Neuronal stem cell (in vitro differentiated cells): ENCODE results near the gene STAB2.
A peak's percentile ranks its signal among the peaks of the same experiment; 100 is the strongest.
"Not testable (repeated sequence)": the region's sequence is repeated elsewhere in the genome, so short reads cannot be mapped to it uniquely, and the experiment has no call there.

Experiments
- DNase-seq: peaks from one replicate; pipeline ENCODE4 v3.0.0-alpha.2; 2013; ENCODE audit warnings: low spot score
- H2AFZ ChIP-seq: one replicate; pipeline ENCODE4 v1.6.1; 2013; ENCODE audit warnings: mild to moderate bottlenecking, low read length, inconsistent platforms
- H2AK5ac ChIP-seq: 2 replicates; pipeline ENCODE4 v1.6.1; 2013; ENCODE audit warnings: low read depth, mild to moderate bottlenecking, inconsistent platforms, low read length, moderate library complexity, mixed read lengths
- H2BK120ac ChIP-seq: 2 replicates; pipeline ENCODE4 v1.6.1; 2013; ENCODE audit warnings: low read depth, mild to moderate bottlenecking, inconsistent platforms, low read length, moderate library complexity, mixed read lengths
- H2BK12ac ChIP-seq: one replicate; pipeline ENCODE4 v1.6.1; 2013; ENCODE audit warnings: low read length, inconsistent platforms
- H2BK15ac ChIP-seq: 2 replicates; pipeline ENCODE4 v1.6.1; 2013; ENCODE audit warnings: mild to moderate bottlenecking, low read length, inconsistent platforms, mixed read lengths
- H2BK5ac ChIP-seq: one replicate; pipeline ENCODE4 v1.6.1; 2013; ENCODE audit warnings: inconsistent platforms, mild to moderate bottlenecking, low read length, moderate library complexity
- H3K14ac ChIP-seq: one replicate; pipeline ENCODE4 v1.6.1; 2013; ENCODE audit warnings: low read length, inconsistent platforms
- H3K18ac ChIP-seq: 2 replicates; pipeline ENCODE4 v1.6.1; 2013; ENCODE audit warnings: low read length, inconsistent platforms
- H3K23ac ChIP-seq: 2 replicates; pipeline ENCODE4 v1.6.1; 2013; ENCODE audit warnings: low read depth, mild to moderate bottlenecking, mixed read lengths, low read length, inconsistent platforms; ENCODE audit not compliant: poor library complexity
- H3K27ac ChIP-seq: replicated peaks from 3 replicates; pipeline ENCODE4 v1.5.1; 2013; ENCODE audit warnings: low read length, inconsistent platforms
- H3K27me3 ChIP-seq, 3 experiments: 2 replicates each; pipeline ENCODE4 v1.6.1; 2013; ENCODE audit warnings: low read length in 3 of 3, mild to moderate bottlenecking in 2 of 3, inconsistent platforms in 1 of 3, low read depth in 1 of 3, mixed read lengths in 1 of 3, moderate library complexity in 1 of 3; ENCODE audit not compliant: control insufficient read depth in 3 of 3, insufficient read depth in 3 of 3
- H3K36me3 ChIP-seq, 2 donors: replicated peaks in 1 of 2; 2 replicates each; pipeline ENCODE4 v1.6.1; 2013; ENCODE audit warnings: low read length in 2 of 2; ENCODE audit not compliant: control insufficient read depth in 2 of 2, insufficient read depth in 2 of 2
- H3K4ac ChIP-seq: 2 replicates; pipeline ENCODE4 v1.6.1; 2013; ENCODE audit warnings: inconsistent platforms, mild to moderate bottlenecking, low read length, moderate library complexity
- H3K4me1 ChIP-seq, 2 donors: 1 replicate in 1 of 2; 2 replicates in 1 of 2; pipeline ENCODE4 v1.6.1; 2013; ENCODE audit warnings: low read length in 2 of 2, low read depth in 1 of 2; ENCODE audit not compliant: control insufficient read depth in 2 of 2, insufficient read depth in 1 of 2
- H3K4me2 ChIP-seq: one replicate; pipeline ENCODE4 v1.6.1; 2013; ENCODE audit warnings: mild to moderate bottlenecking, low read length, inconsistent platforms; ENCODE audit not compliant: insufficient read depth, poor library complexity, severe bottlenecking
- H3K4me3 ChIP-seq, 2 donors: 2 replicates each; pipeline ENCODE4 v1.5.1; 2013; ENCODE audit warnings: low read length in 2 of 2, mild to moderate bottlenecking in 2 of 2, inconsistent platforms in 1 of 2, moderate library complexity in 1 of 2
- H3K79me1 ChIP-seq: one replicate; pipeline ENCODE4 v1.6.1; 2013; ENCODE audit warnings: low read depth, mild to moderate bottlenecking, inconsistent platforms, low read length, moderate library complexity
- H3K9ac ChIP-seq: one replicate; pipeline ENCODE4 v1.6.1; 2013; ENCODE audit warnings: mild to moderate bottlenecking, low read depth, low read length, inconsistent platforms; ENCODE audit not compliant: poor library complexity
- H3K9me3 ChIP-seq, 2 donors: replicated peaks in 1 of 2; 2 replicates each; pipeline versions ENCODE3 to v1.6.1; 2013; ENCODE audit warnings: low read length in 2 of 2, mild to moderate bottlenecking in 2 of 2, inconsistent platforms in 1 of 2, low read depth in 1 of 2, mixed read lengths in 1 of 2, moderate library complexity in 1 of 2; ENCODE audit not compliant: control insufficient read depth in 2 of 2, insufficient read depth in 1 of 2
- H4K8ac ChIP-seq: one replicate; pipeline ENCODE4 v1.6.1; 2013; ENCODE audit warnings: low read depth, mild to moderate bottlenecking, inconsistent platforms, low read length, moderate library complexity
- H4K91ac ChIP-seq: one replicate; pipeline ENCODE4 v1.6.1; 2013; ENCODE audit warnings: low read length, low read depth, mild to moderate bottlenecking, inconsistent platforms; ENCODE audit not compliant: poor library complexity
- WGBS, 2 donors: extraction: QIAGEN DNeasy Blood & Tissue Kit; methylation state at CpG; one replicate each; pipeline ENCODE4 v1.1.7; 2013; ENCODE audit warnings: missing lambda C conversion rate in 2 of 2, mixed read lengths in 1 of 2; ENCODE audit not compliant: insufficient read length in 2 of 2, insufficient replicate concordance in 1 of 2; ENCODE audit errors: extremely low coverage in 2 of 2; 5-methylcytosine and 5-hydroxymethylcytosine counted together

Gene STAB2

GRCh38 chr12:103653568-103654173 is 66.6 kb downstream of the STAB2 start:
- not testable (repeated sequence) for H4K8ac ChIP-seq, H3K27ac ChIP-seq, H2AK5ac ChIP-seq, H3K23ac ChIP-seq, H2BK12ac ChIP-seq, H3K4me3 ChIP-seq, H3K18ac ChIP-seq, H3K27me3 ChIP-seq, H3K4me1 ChIP-seq, H2BK5ac ChIP-seq, H3K79me1 ChIP-seq, H3K14ac ChIP-seq, H2AFZ ChIP-seq, H2BK120ac ChIP-seq, DNase-seq, H2BK15ac ChIP-seq, H4K91ac ChIP-seq, H3K4me2 ChIP-seq, H3K36me3 ChIP-seq, H3K4ac ChIP-seq, H3K9me3 ChIP-seq
- H3K9ac ChIP-seq = peak overlapping the region; percentile 24
- no CpG with 5 or more reads among the region's 3 CpGs for WGBS, 2 donors

- H3K36me3 ChIP-seq = no peaks in the 10 kb centered on the region
- H3K27me3 ChIP-seq = no peaks in the 10 kb centered on the region
- no peak overlapping the region for H2AK5ac ChIP-seq
- no peak overlapping the region for H3K27ac ChIP-seq
- H3K4ac ChIP-seq = no peak overlapping the region
- no peak overlapping the region for H2BK120ac ChIP-seq
- H2BK5ac ChIP-seq = no peak overlapping the region
- no peak overlapping the region for H3K23ac ChIP-seq
- no CpG with 5 or more reads among the region's 3 CpGs for WGBS, 2 donors
- H2BK15ac ChIP-seq = no peak overlapping the region
- no peaks in the 10 kb centered on the region for H3K9me3 ChIP-seq
- no peak overlapping the region for H2AFZ ChIP-seq
- H2BK12ac ChIP-seq = no peak overlapping the region
- peaks cover 0 to 4% of the 10 kb centered on the region in 2 donors for H3K4me1 ChIP-seq
- no peak overlapping the region for H3K18ac ChIP-seq
- no peak for DNase-seq
- H3K14ac ChIP-seq = no peak overlapping the region
- H3K4me2 ChIP-seq = no peak overlapping the region
- H4K8ac ChIP-seq = no peak overlapping the region
- H3K79me1 ChIP-seq = no peaks in the 10 kb centered on the region
- H3K4me3 ChIP-seq = no peak overlapping the region
- H4K91ac ChIP-seq = no peak overlapping the region
- no peak overlapping the region for H3K9ac ChIP-seq
These were observed 67.7 kb downstream of the STAB2 start for GRCh38 chr12:103654816-103655215.

GRCh38 chr12:103656291-103656690 is 69.2 kb downstream of the STAB2 start:
- Histone ChIP-seq H4K8ac (no peak overlapping the region), H2AFZ (no peak overlapping the region), H3K79me1 (no peaks in the 10 kb centered on the region), H2BK15ac (no peak overlapping the region), H2BK5ac (no peak overlapping the region), H3K4me2 (no peak overlapping the region), H3K9me3 (no peaks in the 10 kb centered on the region), H4K91ac (no peak overlapping the region), H2BK12ac (no peak overlapping the region), H3K4me1 (no peaks in the 10 kb centered on the region), H3K36me3 (no peaks in the 10 kb centered on the region), H3K4ac (no peak overlapping the region), H3K18ac (no peak overlapping the region), H2BK120ac (no peak overlapping the region), H3K14ac (no peak overlapping the region), H3K9ac (no peak overlapping the region), H3K27me3 (no peaks in the 10 kb centered on the region), H2AK5ac (no peak overlapping the region), H3K27ac (no peak overlapping the region), H3K23ac (no peak overlapping the region), H3K4me3 (no peak overlapping the region)
- no CpG with 5 or more reads among the region's 1 CpG for WGBS, 2 donors
- DNase-seq = no peak

- Histone ChIP-seq H3K27ac (no peak overlapping the region), H3K9me3 (no peaks in the 10 kb centered on the region), H3K4ac (no peak overlapping the region), H2AFZ (no peak overlapping the region), H2BK5ac (no peak overlapping the region), H3K79me1 (no peaks in the 10 kb centered on the region), H3K23ac (no peak overlapping the region), H3K14ac (no peak overlapping the region), H3K36me3 (no peaks in the 10 kb centered on the region), H4K91ac (no peak overlapping the region), H2BK12ac (no peak overlapping the region), H3K18ac (no peak overlapping the region), H4K8ac (no peak overlapping the region), H3K9ac (no peak overlapping the region), H2BK15ac (no peak overlapping the region), H2BK120ac (no peak overlapping the region), H3K27me3 (no peaks in the 10 kb centered on the region), H3K4me2 (no peak overlapping the region), H3K4me3 (no peak overlapping the region), H3K4me1 (no peaks in the 10 kb centered on the region), H2AK5ac (no peak overlapping the region)
- no peak for DNase-seq
- WGBS, 2 donors = no CpG with 5 or more reads among the region's 2 CpGs
These were observed 70.3 kb downstream of the STAB2 start for GRCh38 chr12:103657331-103657730.
